ENCODE data around the gene FCER1G. TPM values are rescaled to one million over a fixed set of nuclear protein-coding genes. Genes with fewer than 3 reads are reported as not detected.

The FCER1G gene
- polyA plus RNA-seq, 3 donors = 9.8 to 13.9 (median 10.2) TPM

- no peak for DNase-seq
Measured at GRCh38 chr1:161260376-161261260, 45.5 kb downstream of the FCER1G start.

- DNase-seq = no peak
Measured at GRCh38 chr1:161261261-161262235, 46.5 kb downstream of the FCER1G start.

- no peak for DNase-seq
Measured at GRCh38 chr1:161265305-161265704, 50.2 kb downstream of the FCER1G start.

GRCh38 chr1:161266202-161266601 is 51.1 kb downstream of the FCER1G start:
- no peak for DNase-seq

- DNase-seq = no peak
Measured at GRCh38 chr1:161266836-161267235, 51.7 kb downstream of the FCER1G start.

- no peak for DNase-seq
Measured at GRCh38 chr1:161267321-161267720, 52.2 kb downstream of the FCER1G start.

Other genes starting within 250 kb of the FCER1G start
- gene F11R, start 194.1 kb upstream of the FCER1G start, polyA plus RNA-seq (ENCODE audit: insufficient read length in 3 of 3) = 100 to 1,000 TPM in 1 of 3 donors, 10 to 100 TPM in 2; 79.3 to 103 (median 89.2) TPM
- gene TSTD1, start 176.3 kb upstream of the FCER1G start, polyA plus RNA-seq (ENCODE audit: insufficient read length in 3 of 3) = 10 to 100 TPM; 61.6 to 79.0 (median 67.7) TPM
- 10 to 100 TPM; 59.2 to 64.1 (median 63.6) TPM for gene USF1, start 169.3 kb upstream of the FCER1G start, polyA plus RNA-seq (ENCODE audit: insufficient read length in 3 of 3)
- gene ARHGAP30, start 145.4 kb upstream of the FCER1G start, polyA plus RNA-seq (ENCODE audit: insufficient read length in 3 of 3) = 1 to 10 TPM; 1.9 to 2.8 (median 2.4) TPM
- 1 to 10 TPM; 3.9 to 4.8 (median 4.4) TPM for gene NECTIN4, start 125.7 kb upstream of the FCER1G start, polyA plus RNA-seq (ENCODE audit: insufficient read length in 3 of 3)
- gene KLHDC9, start 116.9 kb upstream of the FCER1G start, polyA plus RNA-seq (ENCODE audit: insufficient read length in 3 of 3) = 10 to 100 TPM; 17.1 to 20.3 (median 19.0) TPM
- 10 to 100 TPM; 68.8 to 96.1 (median 69.5) TPM for gene PFDN2, start 97.3 kb upstream of the FCER1G start, polyA plus RNA-seq (ENCODE audit: insufficient read length in 3 of 3)
- 10 to 100 TPM; 51.9 to 57.2 (median 55.1) TPM for gene NIT1, start 97.2 kb upstream of the FCER1G start, polyA plus RNA-seq (ENCODE audit: insufficient read length in 3 of 3)
- 10 to 100 TPM; 50.3 to 58.0 (median 57.8) TPM for gene DEDD, start 82.6 kb upstream of the FCER1G start, polyA plus RNA-seq (ENCODE audit: insufficient read length in 3 of 3)
- 100 to 1,000 TPM; 123 to 161 (median 140) TPM for gene UFC1, start 61.3 kb upstream of the FCER1G start, polyA plus RNA-seq (ENCODE audit: insufficient read length in 3 of 3)
- 10 to 100 TPM; 49.0 to 52.6 (median 52.5) TPM for gene USP21, start 55.8 kb upstream of the FCER1G start, polyA plus RNA-seq (ENCODE audit: insufficient read length in 3 of 3)
- 10 to 100 TPM; 38.3 to 58.6 (median 57.3) TPM for gene PPOX, start 48.9 kb upstream of the FCER1G start, polyA plus RNA-seq (ENCODE audit: insufficient read length in 3 of 3)
- 10 to 100 TPM; 41.4 to 47.2 (median 44.1) TPM for gene B4GALT3, start 37.8 kb upstream of the FCER1G start, polyA plus RNA-seq (ENCODE audit: insufficient read length in 3 of 3)
- gene ADAMTS4, start 16.2 kb upstream of the FCER1G start, polyA plus RNA-seq (ENCODE audit: insufficient read length in 3 of 3) = under 1 TPM; 0.73 to 0.88 (median 0.86) TPM
- gene NDUFS2, start 12.9 kb upstream of the FCER1G start, polyA plus RNA-seq (ENCODE audit: insufficient read length in 3 of 3) = 100 to 1,000 TPM; 189 to 208 (median 198) TPM
- under 1 TPM in 1 of 3 donors, not detected in 2; 0.46 TPM for gene APOA2, start 8.3 kb downstream of the FCER1G start, polyA plus RNA-seq (ENCODE audit: insufficient read length in 3 of 3)
- 10 to 100 TPM; 14.3 to 16.5 (median 14.4) TPM for gene TOMM40L, start 10.8 kb downstream of the FCER1G start, polyA plus RNA-seq (ENCODE audit: insufficient read length in 3 of 3)
- gene NR1I3, start 22.9 kb downstream of the FCER1G start, polyA plus RNA-seq (ENCODE audit: insufficient read length in 3 of 3) = 1 to 10 TPM; 2.8 to 4.6 (median 3.2) TPM
- 1 to 10 TPM; 1.1 to 1.9 (median 1.8) TPM for gene PCP4L1, start 43.5 kb downstream of the FCER1G start, polyA plus RNA-seq (ENCODE audit: insufficient read length in 3 of 3)
- 1 to 10 TPM; 3.6 to 6.7 (median 4.2) TPM for gene MPZ, start 94.7 kb downstream of the FCER1G start, polyA plus RNA-seq (ENCODE audit: insufficient read length in 3 of 3)
- gene SDHC, start 99.1 kb downstream of the FCER1G start, polyA plus RNA-seq (ENCODE audit: insufficient read length in 3 of 3) = 100 to 1,000 TPM; 264 to 274 (median 266) TPM
- gene CFAP126, start 152.6 kb downstream of the FCER1G start, polyA plus RNA-seq (ENCODE audit: insufficient read length in 3 of 3) = 10 to 100 TPM; 12.7 to 18.8 (median 13.2) TPM